HCT116 (cell line): ENCODE measurements around the gene HLA-DMA. TPM values are rescaled to one million over a fixed set of nuclear protein-coding genes. Genes with fewer than 3 reads are reported as not detected.

Source experiments
- ATAC-seq: fragments of 200-7000 bp; cut with Tn5 transposase; 2 replicates; pipeline ENCODE4 v1.9.1; 2020; ENCODE audit warnings: mild to moderate bottlenecking, moderate library complexity
- BruUV-seq: library from RNA; stranded (reverse); fragments of 400-500 nt; replicated peaks from 2 replicates; lab custom pipeline; 2021; lab: Mats Ljungman, UMichigan
- CTCF ChIA-PET: fragments of 300-600 bp; sonication (Branson Sonifier 250); formaldehyde crosslinking; loops from one replicate; lab custom pipeline; 2021; ENCODE audit warnings: antibody characterized with exemption; lab: Charles Lee
- POLR2A ChIA-PET: fragments of 300-600, 350-600 bp; sonication (Branson Sonifier 250); formaldehyde crosslinking; loops from one replicate; lab custom pipeline; 2021; ENCODE audit warnings: antibody characterized with exemption; lab: Charles Lee
- RAD21 ChIA-PET, 2 experiments: fragments of 300-600 bp; sonication (Branson Sonifier 250); formaldehyde crosslinking; loops; one replicate each; lab custom pipeline; 2023; ENCODE audit warnings: low total read pairs in 2 of 2; ENCODE audit not compliant: uncharacterized antibody in 2 of 2, unreplicated experiment in 2 of 2, low non-redundant PET in 1 of 2; lab: Charles Lee
- DNase-seq: peaks from one replicate; pipeline ENCODE4 v3.0.0-alpha.2; 2010; ENCODE audit warnings: low read depth, low spot score
- H2AFZ ChIP-seq: fragments of 200-600 bp; shearing (Covaris generic), sonication (generic); 2 replicates; pipeline ENCODE4 v1.6.1; 2017; ENCODE audit warnings: low read depth, mixed run types, mixed read lengths, antibody characterized with exemption, low read length; ENCODE audit not compliant: poor library complexity, severe bottlenecking
- H3K27ac ChIP-seq: 2 replicates; pipeline ENCODE4 v1.5.1; 2012; ENCODE audit warnings: low read depth, low read length
- H3K27me3 ChIP-seq: fragments of 200-600 bp; sonication (generic); 2 replicates; pipeline ENCODE4 v1.6.1; 2016; ENCODE audit warnings: mixed run types, low read length, mixed read lengths; ENCODE audit not compliant: insufficient read depth
- H3K36me3 ChIP-seq, 2 experiments: fragments of 200-500 bp in 1 of 2; fragments of 200-600 bp in 1 of 2; sonication (Bioruptor generic) in 1 of 2; sonication (generic) in 1 of 2; 2 replicates each; pipeline versions ENCODE4 v1.5.1 to v1.6.1; 2014 to 2016; ENCODE audit warnings: low read length in 2 of 2, inconsistent platforms in 1 of 2, mixed read lengths in 1 of 2, mixed run types in 1 of 2; ENCODE audit not compliant: insufficient read depth in 2 of 2, control insufficient read depth in 1 of 2
- H3K4me1 ChIP-seq, 2 experiments: fragments of 200-600 bp in 1 of 2; sonication (generic) in 1 of 2; 2 replicates each; pipeline versions ENCODE4 v1.5.1 to v1.6.1; 2012 to 2017; ENCODE audit warnings: low read length in 2 of 2, inconsistent platforms in 1 of 2, mild to moderate bottlenecking in 1 of 2, mixed read lengths in 1 of 2, mixed run types in 1 of 2, moderate library complexity in 1 of 2; ENCODE audit not compliant: insufficient read depth in 2 of 2, control insufficient read depth in 1 of 2
- H3K4me2 ChIP-seq: fragments of 200-600 bp; sonication (generic); 2 replicates; pipeline ENCODE4 v1.6.1; 2017; ENCODE audit warnings: mixed run types, low read length, mixed read lengths
- H3K4me3 ChIP-seq, 2 experiments: fragments of 200-600 bp in 1 of 2; sonication (generic) in 1 of 2; replicated peaks in 1 of 2; 2 replicates each; pipeline ENCODE4 v1.5.1; 2011 to 2016; ENCODE audit warnings: low read length in 2 of 2, control low read depth in 1 of 2, low read depth in 1 of 2, mild to moderate bottlenecking in 1 of 2, mixed read lengths in 1 of 2, mixed run types in 1 of 2
- H3K79me2 ChIP-seq: fragments of 200-600 bp; sonication (generic); 2 replicates; pipeline ENCODE4 v1.6.1; 2017; ENCODE audit warnings: mild to moderate bottlenecking, mixed run types, low read length, moderate library complexity, mixed read lengths; ENCODE audit not compliant: insufficient read depth
- H3K9ac ChIP-seq: fragments of 200-600 bp; sonication (generic); 2 replicates; pipeline ENCODE4 v1.6.1; 2016; ENCODE audit warnings: low read length, mixed read lengths
- H3K9me2 ChIP-seq: fragments of 200-600 bp; sonication (generic), shearing (Covaris generic); 2 replicates; pipeline ENCODE4 v1.6.1; 2017; ENCODE audit warnings: mixed run types, mild to moderate bottlenecking, moderate library complexity; ENCODE audit not compliant: insufficient read depth
- H3K9me3 ChIP-seq, 2 experiments: fragments of 200-500 bp in 1 of 2; fragments of 200-600 bp in 1 of 2; sonication (Bioruptor generic) in 1 of 2; sonication (generic) in 1 of 2; 2 replicates each; pipeline ENCODE4 v1.6.1; 2014 to 2017; ENCODE audit warnings: low read length in 2 of 2, mixed read lengths in 2 of 2, inconsistent platforms in 1 of 2, low read depth in 1 of 2, mild to moderate bottlenecking in 1 of 2, mixed run types in 1 of 2, moderate library complexity in 1 of 2; ENCODE audit not compliant: control insufficient read depth in 1 of 2, insufficient read depth in 1 of 2
- H4K20me1 ChIP-seq: fragments of 200-600 bp; sonication (generic), shearing (Covaris generic); 2 replicates; pipeline ENCODE4 v1.6.1; 2017; ENCODE audit warnings: mixed run types, mild to moderate bottlenecking, moderate library complexity; ENCODE audit not compliant: insufficient read depth
- EGR1 ChIP-seq: IDR thresholded peaks from 2 replicates; pipeline ENCODE4 v1.6.1; 2012; ENCODE audit warnings: low read depth
- EZH2phosphoT487 ChIP-seq: fragments of 200-600 bp; IDR thresholded peaks from 2 replicates; pipeline ENCODE4 v1.6.1; 2018; ENCODE audit warnings: antibody characterized with exemption, borderline replicate concordance
- JUND ChIP-seq: IDR thresholded peaks from 2 replicates; pipeline ENCODE4 v1.6.1; 2012
- POLR2A ChIP-seq: IDR thresholded peaks from 2 replicates; pipeline ENCODE4 v1.7.0; 2011; ENCODE audit warnings: borderline replicate concordance; ENCODE audit not compliant: insufficient read depth, insufficient read length; ENCODE audit errors: extremely low read depth
- RAD21 ChIP-seq: IDR thresholded peaks from 2 replicates; pipeline ENCODE4 v1.6.1; 2012; ENCODE audit warnings: low read depth, mild to moderate bottlenecking
- REST ChIP-seq: IDR thresholded peaks from 2 replicates; pipeline ENCODE4 v1.6.1; 2012; ENCODE audit warnings: low read depth
- SRF ChIP-seq: IDR thresholded peaks from 2 replicates; pipeline ENCODE4 v1.6.1; 2012; ENCODE audit warnings: low read depth
- TCF7L2 ChIP-seq: IDR thresholded peaks from 2 replicates; pipeline ENCODE4 v1.7.0; 2011; ENCODE audit warnings: borderline replicate concordance, inconsistent platforms; ENCODE audit not compliant: insufficient read depth, insufficient read length; ENCODE audit errors: extremely low read depth
- ZFX ChIP-seq: fragments of 450-650 bp; IDR thresholded peaks from 2 replicates; pipeline ENCODE4 v1.6.1; 2017
- ZNF274 ChIP-seq: fragments of 200-500 bp; sonication (Bioruptor generic); IDR thresholded peaks from 2 replicates; pipeline ENCODE4 v1.6.1; 2014; ENCODE audit warnings: mild to moderate bottlenecking, low read depth, low read length, inconsistent platforms
- intact Hi-C: fragments of 100-400 bp; cut with micrococcal nuclease; formaldehyde crosslinking; loops from 2 replicates; pipeline ENCODE4 v1.10.0; 2022
- total RNA-seq: library from RNA; stranded (reverse); gene quantifications from one replicate; pipeline ENCODE4 v1.2.1, GENCODE V29; 2021; ENCODE audit not compliant: unreplicated experiment

The HLA-DMA gene
- total RNA-seq, 1 experiment from 2014 or later, result 12.1 TPM

GRCh38 chr6:32983964-32984621, 31.2 kb upstream of the HLA-DMA start:
- BruUV-seq, result no TSS peak
- TF ChIP-seq JUND, result no peak; the same call in 1 of the 2 replicates
- TF ChIP-seq ZFX, result no peak
- no peak for TF ChIP-seq TCF7L2
- TF ChIP-seq EZH2phosphoT487, result no peak
- no peak for TF ChIP-seq SRF
- TF ChIP-seq RAD21, result no peak
- no peak for TF ChIP-seq EGR1
- no peak for TF ChIP-seq POLR2A
- no peak for TF ChIP-seq REST
- TF ChIP-seq ZNF274, result no peak

More at GRCh38 chr6:32983964-32984621, 31.2 kb upstream of the HLA-DMA start:
- Histone ChIP-seq H3K27ac (no peak overlapping the region), H3K79me2 (peaks cover 17% of the 10 kb centered on the region), H3K4me2 (no peak overlapping the region), H3K4me1 (no peaks in the 10 kb centered on the region), H3K9me3 (no peaks in the 10 kb centered on the region), H3K9ac (no peak overlapping the region), H3K9me2 (no peaks in the 10 kb centered on the region), H3K4me3 (no peak overlapping the region), H3K36me3 (peaks cover 24% of the 10 kb centered on the region in 2 experiments), H4K20me1 (peaks cover 33% of the 10 kb centered on the region), H2AFZ (no peak overlapping the region), H3K27me3 (no peaks in the 10 kb centered on the region)
- DNase-seq (no peak), ATAC-seq (peak; percentile 22)
- ChIA-PET CTCF (interaction anchor here (0.6 to 4.6 kb wide), 36 partner anchors 10 to 729 kb away, joined by 3 to 79 read pairs (median 5); partner anchors contain the start of genes HLA-DMA, HLA-DMB, HLA-DPB1 and PSMB9), POLR2A (interaction anchor here (0.6 to 12.5 kb wide), 5 partner anchors 9 to 146 kb away, joined by 3 to 227 read pairs (median 5); partner anchors contain the start of genes BRD2 and TAP2), RAD21 (interaction anchor here (0.8 to 2.5 kb wide), 8 partner anchors 12 to 116 kb away, joined by 3 to 10 read pairs (median 4); partner anchors contain the start of gene BRD2 (in 1 of the 2))
- intact Hi-C loops, result loop anchor here (1.0 kb wide), 2 partner anchors 51 to 99 kb away; no protein-coding TSS in a partner anchor
